MCF 10A (cell line): ENCODE data around the gene TRAPPC12. TPM values are rescaled to one million over a fixed set of nuclear protein-coding genes. Genes with fewer than 3 reads are reported as not detected.

Source experiments
- BruUV-seq: library from RNA; stranded (reverse); fragments of 400-500 nt; replicated peaks from 2 replicates; lab custom pipeline; 2021; lab: Mats Ljungman, UMichigan
- CTCF ChIA-PET: fragments of 300-600 bp; sonication (Branson Sonifier 250); formaldehyde crosslinking; extraction: SDS; loops from one replicate; lab custom pipeline; 2021; ENCODE audit warnings: antibody characterized with exemption, inconsistent platforms; lab: Yijun Ruan, JAX
- POLR2A ChIA-PET: fragments of 300-600, 350-650 bp; sonication (Branson Sonifier 250); formaldehyde crosslinking; extraction: SDS; loops from one replicate; lab custom pipeline; 2020; ENCODE audit warnings: antibody characterized with exemption, inconsistent platforms; lab: Yijun Ruan, JAX
- DNase-seq: peaks from one replicate; pipeline ENCODE4 v3.0.0-alpha.2; 2018; ENCODE audit not compliant: unreplicated experiment
- H3K27ac Mint-ChIP-seq: one replicate; pipeline ENCODE4 v1.8.0; 2022; ENCODE audit warnings: mild to moderate bottlenecking, low read depth, mixed read lengths; ENCODE audit not compliant: unreplicated experiment
- H3K27me3 Mint-ChIP-seq: one replicate; pipeline ENCODE4 v1.8.0; 2022; ENCODE audit warnings: mixed read lengths; ENCODE audit not compliant: insufficient read depth, unreplicated experiment
- H3K36me3 Mint-ChIP-seq: one replicate; pipeline ENCODE4 v1.8.0; 2022; ENCODE audit warnings: mild to moderate bottlenecking, moderate library complexity, mixed read lengths; ENCODE audit not compliant: insufficient read depth, unreplicated experiment
- H3K4me1 Mint-ChIP-seq: one replicate; pipeline ENCODE4 v1.8.0; 2022; ENCODE audit warnings: mixed read lengths; ENCODE audit not compliant: insufficient read depth, unreplicated experiment
- H3K4me3 Mint-ChIP-seq: one replicate; pipeline ENCODE4 v1.8.0; 2022; ENCODE audit warnings: mild to moderate bottlenecking, moderate library complexity, mixed read lengths; ENCODE audit not compliant: unreplicated experiment
- H3K9me3 Mint-ChIP-seq: one replicate; pipeline ENCODE4 v1.8.0; 2022; ENCODE audit warnings: mixed read lengths; ENCODE audit not compliant: unreplicated experiment
- CTCF ChIP-seq: fragments of 200-600 bp; IDR thresholded peaks from one replicate; pipeline ENCODE4 v1.8.0; 2022; ENCODE audit warnings: antibody characterized with exemption, mild to moderate bottlenecking; ENCODE audit not compliant: unreplicated experiment
- intact Hi-C: fragments of 100-400 bp; cut with micrococcal nuclease; formaldehyde crosslinking; loops from 2 replicates; pipeline ENCODE4 v1.14.1; 2022
- total RNA-seq: library from RNA; stranded (reverse); gene quantifications from 2 replicates; pipeline ENCODE4 v1.2.3, GENCODE V29; 2022

TRAPPC12 gene
- total RNA-seq, 1 experiment from 2014 or later, result 84.4 TPM

- Mint-ChIP-seq H3K4me3 (no peak overlapping the region), H3K27ac (no peak overlapping the region), H3K9me3 (no peaks in the 10 kb centered on the region), H3K4me1 (no peaks in the 10 kb centered on the region), H3K27me3 (no peaks in the 10 kb centered on the region), H3K36me3 (peaks cover 23% of the 10 kb centered on the region)
- ChIA-PET POLR2A (no interaction called here), CTCF (interaction anchor here (1.2 to 7.0 kb wide), 3 partner anchors 11 to 23 kb away, joined by 5 to 54 read pairs (median 5); no protein-coding TSS in a partner anchor)
- no peak for TF ChIP-seq CTCF
- no TSS peak for BruUV-seq
- intact Hi-C loops, result no loop called here
- no peak for DNase-seq
Measured at GRCh38 chr2:3440477-3440876, 61.0 kb downstream of the TRAPPC12 start.

GRCh38 chr2:3441465-3441864, 62.0 kb downstream of the TRAPPC12 start:
- Mint-ChIP-seq H3K36me3 (peaks cover 33% of the 10 kb centered on the region), H3K9me3 (no peaks in the 10 kb centered on the region), H3K4me1 (no peaks in the 10 kb centered on the region), H3K27me3 (no peaks in the 10 kb centered on the region), H3K27ac (no peak overlapping the region), H3K4me3 (no peak overlapping the region)
- no TSS peak for BruUV-seq
- DNase-seq, result no peak
- POLR2A ChIA-PET, result no interaction called here
- intact Hi-C loops, result no loop called here
- TF ChIP-seq CTCF, result no peak
- CTCF ChIA-PET, result interaction anchor here (1.2 to 7.0 kb wide), 4 partner anchors 12 to 22 kb away, joined by 5 to 54 read pairs (median 12); no protein-coding TSS in a partner anchor

- H3K27ac Mint-ChIP-seq, result no peak overlapping the region
- ChIA-PET POLR2A (no interaction called here), CTCF (interaction anchor here (1.0 to 7.0 kb wide), 4 partner anchors 19 to 39 kb away, joined by 3 to 54 read pairs (median 12); no protein-coding TSS in a partner anchor)
- H3K36me3 Mint-ChIP-seq, result peaks cover 40% of the 10 kb centered on the region
- intact Hi-C loops, result no loop called here
- H3K9me3 Mint-ChIP-seq, result no peaks in the 10 kb centered on the region
- H3K4me3 Mint-ChIP-seq, result no peak overlapping the region
- TF ChIP-seq CTCF, result no peak
- H3K4me1 Mint-ChIP-seq, result no peaks in the 10 kb centered on the region
- BruUV-seq, result no TSS peak
- no peaks in the 10 kb centered on the region for H3K27me3 Mint-ChIP-seq
- no peak for DNase-seq
Measured at GRCh38 chr2:3442185-3442584, 62.7 kb downstream of the TRAPPC12 start.

- CTCF ChIA-PET, result interaction anchor here (2.3 to 7.0 kb wide), 3 partner anchors 19 to 20 kb away, joined by 11 to 54 read pairs (median 12); no protein-coding TSS in a partner anchor
- no TSS peak for BruUV-seq
Measured at GRCh38 chr2:3443083-3443482, 63.6 kb downstream of the TRAPPC12 start.

More at GRCh38 chr2:3443083-3443482, 63.6 kb downstream of the TRAPPC12 start:
- Mint-ChIP-seq H3K4me1 (no peaks in the 10 kb centered on the region), H3K9me3 (no peaks in the 10 kb centered on the region), H3K27me3 (no peaks in the 10 kb centered on the region), H3K36me3 (peaks cover 45% of the 10 kb centered on the region), H3K4me3 (no peak overlapping the region), H3K27ac (no peak overlapping the region)
- intact Hi-C loops, result no loop called here
- no peak for DNase-seq
- no peak for TF ChIP-seq CTCF
- POLR2A ChIA-PET, result interaction anchor here (1.3 kb wide), 1 partner anchor 64 kb away, joined by 3 read pairs; the partner anchor contains the start of gene TRAPPC12
